Measurements from ENCODE around the gene PAK6.

DNA sequence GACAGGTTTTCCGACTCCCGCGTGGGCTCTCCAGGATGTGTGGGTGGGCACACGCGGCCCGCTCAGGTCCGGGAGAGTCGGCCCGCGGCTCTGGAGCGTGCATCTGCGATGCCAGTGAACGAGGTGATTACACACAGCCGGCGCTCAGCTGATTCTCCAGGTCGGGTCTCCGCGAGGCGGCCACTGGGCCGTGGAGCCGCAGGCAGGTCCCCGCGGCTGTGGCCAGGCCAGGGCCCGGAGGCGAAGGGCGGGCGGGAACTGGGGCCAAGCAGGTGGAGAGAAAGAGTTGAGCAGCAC, 13.2 kb downstream of the PAK6 start:
- TF ChIP-seq, protein P1, sequence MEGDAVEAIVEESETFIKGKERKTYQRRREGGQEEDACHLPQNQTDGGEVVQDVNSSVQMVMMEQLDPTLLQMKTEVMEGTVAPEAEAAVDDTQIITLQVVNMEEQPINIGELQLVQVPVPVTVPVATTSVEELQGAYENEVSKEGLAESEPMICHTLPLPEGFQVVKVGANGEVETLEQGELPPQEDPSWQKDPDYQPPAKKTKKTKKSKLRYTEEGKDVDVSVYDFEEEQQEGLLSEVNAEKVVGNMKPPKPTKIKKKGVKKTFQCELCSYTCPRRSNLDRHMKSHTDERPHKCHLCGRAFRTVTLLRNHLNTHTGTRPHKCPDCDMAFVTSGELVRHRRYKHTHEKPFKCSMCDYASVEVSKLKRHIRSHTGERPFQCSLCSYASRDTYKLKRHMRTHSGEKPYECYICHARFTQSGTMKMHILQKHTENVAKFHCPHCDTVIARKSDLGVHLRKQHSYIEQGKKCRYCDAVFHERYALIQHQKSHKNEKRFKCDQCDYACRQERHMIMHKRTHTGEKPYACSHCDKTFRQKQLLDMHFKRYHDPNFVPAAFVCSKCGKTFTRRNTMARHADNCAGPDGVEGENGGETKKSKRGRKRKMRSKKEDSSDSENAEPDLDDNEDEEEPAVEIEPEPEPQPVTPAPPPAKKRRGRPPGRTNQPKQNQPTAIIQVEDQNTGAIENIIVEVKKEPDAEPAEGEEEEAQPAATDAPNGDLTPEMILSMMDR (IDR thresholded peaks at IDR 0.05; ENCODE audit: borderline replicate concordance, extremely low read depth, low read length, poor library complexity, severe bottlenecking): no peak
- no peak for TF ChIP-seq EZH2 (IDR thresholded peaks at IDR 0.05; ENCODE audit: borderline replicate concordance, low read depth, low read length, severe bottlenecking)

All from DND-41 (cell line).